DOHH2 (cell line): Measurements from ENCODE around the gene HLA-DQA1.

Source experiments
- H3F3A ChIP-seq: fragments of 200-600 bp; sonication (generic), shearing (Covaris generic); 2 replicates; pipeline ENCODE4 v1.6.0; 2016; ENCODE audit warnings: antibody characterized with exemption, mild to moderate bottlenecking; ENCODE audit not compliant: control insufficient read depth, insufficient read depth
- H3K27ac ChIP-seq: fragments of 200-600 bp; sonication (generic); 2 replicates; pipeline ENCODE4 v1.5.1; 2014; ENCODE audit warnings: low read depth, mild to moderate bottlenecking, low read length, moderate library complexity
- H3K27me3 ChIP-seq: fragments of 200-600 bp; sonication (generic); 2 replicates; pipeline ENCODE4 v1.6.1; 2014; ENCODE audit warnings: mild to moderate bottlenecking, low read length, mixed read lengths; ENCODE audit not compliant: control insufficient read depth
- H3K36me3 ChIP-seq: fragments of 200-600 bp; sonication (generic); 2 replicates; pipeline ENCODE4 v1.6.1; 2014; ENCODE audit warnings: mild to moderate bottlenecking, low read length, moderate library complexity, mixed read lengths; ENCODE audit not compliant: control insufficient read depth
- H3K4me1 ChIP-seq: fragments of 200-600 bp; sonication (generic); 2 replicates; pipeline ENCODE4 v1.6.1; 2014; ENCODE audit warnings: mild to moderate bottlenecking, low read length, mixed read lengths; ENCODE audit not compliant: control insufficient read depth
- H3K4me2 ChIP-seq: fragments of 200-600 bp; sonication (generic); 2 replicates; pipeline ENCODE4 v1.6.0; 2014; ENCODE audit warnings: mild to moderate bottlenecking, low read length, moderate library complexity
- H3K4me3 ChIP-seq: fragments of 200-600 bp; sonication (generic); 2 replicates; pipeline ENCODE4 v1.5.1; 2014; ENCODE audit warnings: mild to moderate bottlenecking, low read length, mixed read lengths
- H3K79me2 ChIP-seq: fragments of 200-600 bp; sonication (generic); 2 replicates; pipeline ENCODE4 v1.6.1; 2014; ENCODE audit warnings: mild to moderate bottlenecking, low read length, mixed read lengths; ENCODE audit not compliant: control insufficient read depth
- H3K9me2 ChIP-seq: fragments of 200-600 bp; sonication (generic); replicated peaks from 2 replicates; pipeline ENCODE4 v1.6.1; 2014; ENCODE audit warnings: mild to moderate bottlenecking, low read length, mixed read lengths; ENCODE audit not compliant: control insufficient read depth
- H3K9me3 ChIP-seq: fragments of 200-600 bp; sonication (generic); 2 replicates; pipeline ENCODE4 v1.6.1; 2014; ENCODE audit warnings: antibody characterized with exemption, low read length, mixed read lengths; ENCODE audit not compliant: control insufficient read depth, insufficient read depth
- H4K20me1 ChIP-seq: fragments of 200-600 bp; sonication (generic); 2 replicates; pipeline ENCODE4 v1.6.0; 2014; ENCODE audit warnings: low read depth, mild to moderate bottlenecking, antibody characterized with exemption, low read length, moderate library complexity; ENCODE audit not compliant: control insufficient read depth, insufficient read depth
- CTCF ChIP-seq: fragments of 200-600 bp; sonication (generic); IDR thresholded peaks from one replicate; pipeline ENCODE4 v1.5.1; 2014; ENCODE audit warnings: antibody characterized with exemption, mild to moderate bottlenecking, low read depth, low read length; ENCODE audit not compliant: poor library complexity, severe bottlenecking
- EZH2phosphoT487 ChIP-seq: fragments of 200-600 bp; sonication (generic); IDR thresholded peaks from 2 replicates; pipeline ENCODE4 v1.6.1; 2017; ENCODE audit warnings: borderline replicate concordance, mild to moderate bottlenecking, antibody characterized with exemption, low read length, moderate library complexity, mixed read lengths

Gene HLA-DQA1

DNA sequence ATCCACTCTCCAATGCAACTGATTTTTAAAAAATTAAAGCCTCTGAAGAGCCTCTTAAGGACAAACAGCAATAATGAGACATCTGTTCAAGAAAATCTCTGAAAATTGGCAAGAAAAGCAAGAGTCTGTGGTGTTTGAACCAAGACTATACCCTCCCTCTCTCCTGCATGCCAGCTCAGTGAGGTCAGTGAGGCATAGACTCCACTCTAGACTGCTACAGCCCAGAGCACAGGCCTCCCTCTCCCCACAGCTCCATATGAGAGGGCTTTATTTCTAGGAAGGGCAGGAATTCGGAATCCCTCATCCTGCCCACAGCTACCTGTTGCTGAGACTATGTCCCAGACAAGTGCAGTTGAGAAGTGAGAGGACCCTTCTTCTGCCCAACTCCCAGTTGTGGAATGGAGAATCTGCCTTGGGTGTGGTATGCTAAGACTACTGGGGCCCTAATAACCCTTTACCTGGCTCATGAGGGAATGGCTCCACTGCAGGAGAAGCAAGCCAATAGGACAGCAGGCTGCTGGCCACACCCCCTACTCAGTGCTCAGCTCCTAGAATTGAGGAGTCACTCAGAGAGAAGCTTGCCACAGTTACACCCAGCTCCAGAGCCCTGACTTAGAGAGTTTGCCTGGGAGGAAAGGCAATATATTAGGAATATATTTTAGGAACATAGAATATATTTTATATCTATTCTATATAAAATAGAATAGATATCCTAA is 22.7 kb upstream of the HLA-DQA1 start:
- no peak overlapping the region for H3K27ac ChIP-seq
- H3F3A ChIP-seq = no peaks in the 10 kb centered on the region
- no peaks in the 10 kb centered on the region for H4K20me1 ChIP-seq
- H3K4me3 ChIP-seq = no peak overlapping the region
- H3K9me2 ChIP-seq = no peaks in the 10 kb centered on the region
- H3K9me3 ChIP-seq = no peaks in the 10 kb centered on the region
- H3K4me1 ChIP-seq = peaks cover 15% of the 10 kb centered on the region
- no peaks in the 10 kb centered on the region for H3K27me3 ChIP-seq
- no peaks in the 10 kb centered on the region for H3K36me3 ChIP-seq
- H3K79me2 ChIP-seq = no peaks in the 10 kb centered on the region
- H3K4me2 ChIP-seq = no peak overlapping the region
- TF ChIP-seq CTCF = no peak
- no peak for TF ChIP-seq EZH2phosphoT487

DNA sequence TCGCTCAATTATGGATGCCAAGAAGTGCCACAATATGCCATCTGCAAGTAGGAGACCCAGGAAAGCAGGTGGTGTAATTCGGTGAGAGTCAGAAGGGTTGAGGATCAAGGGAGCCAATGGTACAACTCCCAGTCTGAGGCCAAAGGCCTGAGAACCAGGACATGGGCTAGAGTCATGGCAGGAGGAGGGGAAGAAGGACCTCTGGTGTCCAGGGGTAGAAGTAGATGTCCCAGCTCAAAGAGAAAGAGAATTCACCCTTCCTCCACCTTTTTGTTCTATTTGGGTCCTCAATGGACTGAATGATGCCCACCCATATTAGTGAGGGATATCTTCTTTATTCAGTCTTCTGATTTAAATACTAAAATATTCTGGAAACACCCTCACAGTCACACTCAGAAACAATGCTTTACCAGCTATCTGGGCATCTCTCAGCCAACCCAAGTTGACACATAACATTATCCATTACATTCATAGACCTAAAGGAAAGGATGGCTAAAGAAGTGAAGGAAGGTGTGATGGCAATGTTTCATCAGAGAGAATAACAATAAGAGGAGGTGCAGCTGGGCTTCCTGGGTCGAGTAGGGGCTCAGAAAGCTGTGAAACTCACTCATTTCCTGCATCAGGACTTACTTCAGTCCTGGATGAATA is 21.2 kb upstream of the HLA-DQA1 start:
- Histone ChIP-seq H3K27me3 (no peaks in the 10 kb centered on the region), H3K4me1 (peaks cover 10% of the 10 kb centered on the region), H3K36me3 (no peaks in the 10 kb centered on the region), H3K79me2 (no peaks in the 10 kb centered on the region), H3K27ac (no peak overlapping the region), H3K9me3 (no peaks in the 10 kb centered on the region), H4K20me1 (no peaks in the 10 kb centered on the region), H3K9me2 (no peaks in the 10 kb centered on the region), H3F3A (no peaks in the 10 kb centered on the region), H3K4me2 (no peak overlapping the region), H3K4me3 (no peak overlapping the region)
- no peak for TF ChIP-seq CTCF
- TF ChIP-seq EZH2phosphoT487 = no peak

DNA sequence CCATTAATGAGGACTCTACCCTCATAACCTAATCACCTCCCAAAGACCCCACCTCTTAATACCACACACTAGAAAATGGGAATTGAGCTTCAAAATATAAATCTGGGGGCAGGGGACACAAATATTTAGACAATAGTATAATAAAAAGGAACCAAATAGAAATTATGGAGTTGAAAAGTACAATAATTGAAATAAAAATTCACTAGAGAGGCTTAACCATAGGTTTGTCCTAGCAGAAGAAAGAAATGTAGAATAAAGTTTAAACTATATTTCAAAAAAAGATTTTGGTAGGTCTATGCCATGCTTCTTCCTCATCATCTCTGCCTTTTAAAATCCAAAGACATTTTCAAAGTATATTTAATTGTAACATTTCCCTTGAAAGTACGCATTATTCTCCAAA is 19.5 kb upstream of the HLA-DQA1 start:
- Histone ChIP-seq H4K20me1 (no peaks in the 10 kb centered on the region), H3K4me3 (no peak overlapping the region), H3K9me3 (no peaks in the 10 kb centered on the region; the same call in 1 of the 2 replicates), H3K27ac (no peak overlapping the region), H3K79me2 (no peaks in the 10 kb centered on the region), H3K4me2 (no peak overlapping the region), H3K9me2 (no peaks in the 10 kb centered on the region), H3K36me3 (no peaks in the 10 kb centered on the region), H3K4me1 (peaks cover 27% of the 10 kb centered on the region), H3K27me3 (no peaks in the 10 kb centered on the region), H3F3A (peaks cover 3% of the 10 kb centered on the region)
- TF ChIP-seq CTCF (no peak), EZH2phosphoT487 (no peak)
